ENCODE results near the gene SORCS1.

- TF ChIP-seq, protein P1, sequence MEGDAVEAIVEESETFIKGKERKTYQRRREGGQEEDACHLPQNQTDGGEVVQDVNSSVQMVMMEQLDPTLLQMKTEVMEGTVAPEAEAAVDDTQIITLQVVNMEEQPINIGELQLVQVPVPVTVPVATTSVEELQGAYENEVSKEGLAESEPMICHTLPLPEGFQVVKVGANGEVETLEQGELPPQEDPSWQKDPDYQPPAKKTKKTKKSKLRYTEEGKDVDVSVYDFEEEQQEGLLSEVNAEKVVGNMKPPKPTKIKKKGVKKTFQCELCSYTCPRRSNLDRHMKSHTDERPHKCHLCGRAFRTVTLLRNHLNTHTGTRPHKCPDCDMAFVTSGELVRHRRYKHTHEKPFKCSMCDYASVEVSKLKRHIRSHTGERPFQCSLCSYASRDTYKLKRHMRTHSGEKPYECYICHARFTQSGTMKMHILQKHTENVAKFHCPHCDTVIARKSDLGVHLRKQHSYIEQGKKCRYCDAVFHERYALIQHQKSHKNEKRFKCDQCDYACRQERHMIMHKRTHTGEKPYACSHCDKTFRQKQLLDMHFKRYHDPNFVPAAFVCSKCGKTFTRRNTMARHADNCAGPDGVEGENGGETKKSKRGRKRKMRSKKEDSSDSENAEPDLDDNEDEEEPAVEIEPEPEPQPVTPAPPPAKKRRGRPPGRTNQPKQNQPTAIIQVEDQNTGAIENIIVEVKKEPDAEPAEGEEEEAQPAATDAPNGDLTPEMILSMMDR (IDR thresholded peaks at IDR 0.05 in 2 of 3, conservative IDR thresholded peaks at IDR 0.05 in 1 of 3; ENCODE audit: borderline replicate concordance in 1 of 3, insufficient read depth in 1 of 3, low read depth in 2 of 3, low read length in 2 of 3) = no peak
- TF ChIP-seq CEBPB (IDR thresholded peaks at IDR 0.05; ENCODE audit: low read depth) (no peak), EGR1 (IDR thresholded peaks at IDR 0.05; ENCODE audit: low read depth) (no peak), EZH2phosphoT487 (IDR thresholded peaks at IDR 0.05; ENCODE audit: borderline replicate concordance) (no peak), POLR2A (IDR thresholded peaks at IDR 0.05; ENCODE audit: borderline replicate concordance, extremely low read depth, insufficient read depth, insufficient read length) (no peak), ELF1 (IDR thresholded peaks at IDR 0.05; ENCODE audit: borderline replicate concordance, low read depth) (no peak), EZH2 (IDR thresholded peaks at IDR 0.05) (no peak), REST (IDR thresholded peaks at IDR 0.05; ENCODE audit: low read depth) (no peak), FOSL1 (IDR thresholded peaks at IDR 0.05; ENCODE audit: low read depth) (no peak), RAD21 (IDR thresholded peaks at IDR 0.05; ENCODE audit: low read depth) (no peak), TCF7L2 (IDR thresholded peaks at IDR 0.05; ENCODE audit: borderline replicate concordance, extremely low read depth, insufficient read depth, insufficient read length) (no peak)
- TF ChIP-seq, protein P2, sequence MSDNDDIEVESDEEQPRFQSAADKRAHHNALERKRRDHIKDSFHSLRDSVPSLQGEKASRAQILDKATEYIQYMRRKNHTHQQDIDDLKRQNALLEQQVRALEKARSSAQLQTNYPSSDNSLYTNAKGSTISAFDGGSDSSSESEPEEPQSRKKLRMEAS (IDR thresholded peaks at IDR 0.05) = no peak
Measured at GRCh38 chr10:106952033-106952432, 212.5 kb downstream of the SORCS1 start.

All from HCT116 (cell line).